HG02763 (cell line): ENCODE data around the gene RANBP17.
"Not testable (repeated sequence)": the region's sequence is repeated elsewhere in the genome, so short reads cannot be mapped to it uniquely, and the experiment has no call there.

Source experiments
- ATAC-seq: cut with Tn5 transposase; IDR thresholded peaks from one replicate; pipeline ENCODE4 v1.9.1; 2021; ENCODE audit warnings: mild to moderate bottlenecking, moderate library complexity; ENCODE audit not compliant: unreplicated experiment

Gene RANBP17

DNA sequence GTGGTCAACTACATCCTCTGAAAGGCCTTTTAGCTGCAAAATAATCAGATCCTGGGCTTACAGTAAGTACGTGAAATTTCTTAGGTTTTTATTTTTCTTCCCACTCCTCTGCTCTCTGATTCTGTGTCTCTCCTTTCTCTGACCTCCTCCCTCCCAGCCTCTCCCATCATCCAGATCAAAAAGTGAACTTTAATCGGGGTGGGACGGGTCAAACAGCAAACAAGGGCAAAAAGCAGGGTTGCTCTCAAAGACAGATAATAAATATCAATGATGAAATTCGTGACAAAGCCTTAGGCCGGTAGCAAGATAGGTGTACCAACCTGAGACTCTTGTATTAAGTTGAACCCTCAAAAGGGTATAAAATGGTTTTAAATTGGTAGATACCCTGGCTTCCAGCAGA, 76.1 kb downstream of the RANBP17 start:
- no peak for ATAC-seq

DNA sequence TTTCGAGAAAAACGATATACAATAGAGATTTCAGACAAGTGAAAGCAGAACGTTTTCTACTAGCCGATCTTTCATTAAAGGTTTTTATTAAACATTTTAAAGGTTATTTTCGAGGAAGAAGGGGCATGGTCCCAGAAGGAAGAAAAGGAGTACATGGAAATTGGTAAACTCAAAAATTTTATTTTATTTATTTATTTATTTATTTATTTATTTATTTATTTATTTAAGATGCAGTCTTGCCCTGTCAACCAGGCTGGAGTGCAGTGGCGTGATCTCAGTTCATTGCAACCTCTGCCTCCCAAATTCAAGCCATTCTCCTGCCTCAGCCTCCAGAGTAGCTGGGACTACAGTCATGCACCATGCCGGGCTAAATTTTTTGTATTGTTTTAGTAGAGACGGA, 77.4 kb downstream of the RANBP17 start:
- no peak for ATAC-seq

DNA sequence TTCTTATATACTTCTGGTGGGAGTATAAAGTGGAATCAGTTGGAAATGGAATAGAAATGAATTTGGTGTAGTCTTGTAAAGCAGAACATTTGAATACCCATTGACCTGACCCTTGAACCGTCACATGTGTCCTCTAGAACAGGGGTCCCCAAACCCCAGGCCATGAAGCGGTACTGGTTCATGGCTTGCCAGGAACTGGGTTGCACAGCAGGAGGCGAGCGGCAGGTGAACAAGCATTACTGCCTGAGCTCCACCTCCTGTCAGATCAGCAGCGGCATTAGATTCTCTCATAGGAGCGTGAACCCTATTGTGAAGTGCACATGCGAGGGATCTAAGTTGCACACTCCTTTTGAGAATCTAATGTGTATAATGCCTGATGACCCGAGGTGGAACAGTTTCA, 80.0 kb downstream of the RANBP17 start:
- ATAC-seq = no peak

DNA sequence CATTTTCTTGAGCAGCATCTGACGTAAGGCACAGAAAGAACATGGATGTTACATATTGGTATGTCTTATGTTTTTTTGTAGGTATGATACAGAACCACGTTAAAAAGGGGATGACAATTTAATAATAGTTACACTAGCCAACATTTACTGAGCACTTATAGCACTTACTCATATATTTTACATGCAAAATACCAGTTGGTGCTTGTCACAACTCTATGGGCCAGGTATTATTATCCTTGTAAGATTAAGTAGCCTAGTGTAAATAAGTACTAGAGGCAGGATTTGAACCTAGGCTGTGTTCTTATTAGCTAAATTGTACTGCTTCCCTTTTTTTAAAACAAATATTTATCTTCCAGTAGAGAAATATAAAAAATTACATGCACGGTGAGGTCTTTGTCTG, 83.5 kb downstream of the RANBP17 start:
- ATAC-seq = no peak

- no peak for ATAC-seq
These were observed 98.7 kb downstream of the RANBP17 start for GRCh38 chr5:170960567-170960966.

GRCh38 chr5:170963521-170963920, 101.7 kb downstream of the RANBP17 start:
- ATAC-seq = no peak

DNA sequence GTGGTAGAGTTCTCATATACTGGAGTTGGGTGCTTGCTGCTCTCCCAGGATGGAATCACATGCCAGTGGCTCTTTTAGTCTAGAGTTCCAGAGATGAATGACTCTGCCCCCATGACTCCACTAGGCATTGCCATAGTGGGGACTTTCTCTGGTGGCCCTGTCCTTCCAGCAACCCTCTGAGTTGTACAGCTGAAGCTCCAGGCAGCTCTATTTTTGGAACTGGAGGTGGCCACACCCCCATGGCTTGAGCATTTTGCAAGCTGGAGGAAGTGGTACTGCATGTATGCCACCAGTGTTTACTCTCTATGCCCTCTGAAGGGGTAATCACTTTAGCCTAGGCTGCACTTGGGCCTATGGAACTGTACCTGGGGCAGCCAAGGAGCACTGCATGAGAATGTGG, 112.6 kb downstream of the RANBP17 start:
- ATAC-seq = no peak

GRCh38 chr5:170980261-170980660, 118.4 kb downstream of the RANBP17 start:
- not testable (repeated sequence) for ATAC-seq

GRCh38 chr5:170985486-170985885, 123.7 kb downstream of the RANBP17 start:
- no peak for ATAC-seq

- ATAC-seq = no peak
These were observed 124.8 kb downstream of the RANBP17 start for GRCh38 chr5:170986598-170986997.

DNA sequence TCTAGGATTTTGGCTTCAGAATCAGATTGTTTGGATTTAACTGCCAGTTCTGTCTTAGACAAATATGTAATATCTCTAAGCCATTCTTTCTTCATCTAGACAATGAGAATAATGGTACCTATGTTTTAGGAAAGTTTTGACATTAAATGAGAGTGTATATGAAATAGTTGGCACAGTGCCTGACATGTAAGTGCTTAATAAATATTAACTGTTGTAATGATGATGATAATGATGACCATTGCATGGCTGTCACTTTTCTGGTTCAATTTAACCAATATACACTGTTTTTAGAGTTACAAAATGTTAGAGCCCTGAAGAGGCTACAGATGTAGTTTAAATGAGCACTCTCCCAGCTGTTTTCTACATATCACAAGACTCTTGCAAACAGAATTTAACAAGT, 131.7 kb downstream of the RANBP17 start:
- ATAC-seq = no peak

DNA sequence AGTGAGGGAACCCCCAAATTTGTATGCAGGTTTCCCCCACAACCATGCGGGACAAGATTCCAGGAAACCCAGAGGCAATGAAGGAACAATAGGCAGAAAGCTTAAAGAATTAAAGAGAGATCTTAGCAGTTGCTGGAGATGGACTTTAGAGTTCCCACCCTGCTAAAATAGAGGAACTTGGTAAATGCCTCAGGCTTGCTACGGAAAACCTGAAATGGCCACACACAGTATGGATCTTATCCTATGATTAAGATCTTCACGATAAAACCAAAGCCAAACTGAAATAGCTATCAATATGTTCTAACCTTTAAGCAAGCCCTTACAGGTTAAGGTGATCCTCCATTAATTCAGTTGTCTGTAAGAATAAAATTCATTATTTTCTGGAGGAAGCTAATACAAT, 148.3 kb downstream of the RANBP17 start:
- ATAC-seq = no peak

- no peak for ATAC-seq
These were observed 149.0 kb downstream of the RANBP17 start for GRCh38 chr5:171010816-171011215.

DNA sequence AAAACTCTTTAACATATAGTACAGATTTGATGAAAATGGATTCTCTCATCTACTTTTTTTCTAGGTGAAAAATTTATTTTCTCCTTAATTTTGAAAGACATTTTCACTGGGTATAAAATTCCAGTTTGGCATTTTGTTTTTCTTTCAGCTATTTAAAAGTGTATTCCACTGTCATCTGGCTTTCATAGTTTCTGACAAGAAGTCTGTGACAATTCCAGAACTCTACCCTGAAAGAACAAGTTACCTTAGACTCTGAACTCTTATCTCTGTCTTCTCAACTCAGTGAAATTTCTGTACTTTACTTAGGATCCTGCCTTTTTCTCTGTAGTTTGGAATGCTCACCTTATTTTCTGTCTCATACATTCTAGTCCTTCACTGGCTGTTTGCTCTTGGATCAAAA, 161.7 kb downstream of the RANBP17 start:
- no peak for ATAC-seq

GRCh38 chr5:171024084-171024483, 162.3 kb downstream of the RANBP17 start:
- no peak for ATAC-seq

- ATAC-seq = no peak
These were observed 167.6 kb downstream of the RANBP17 start for GRCh38 chr5:171029401-171029800.

- no peak for ATAC-seq
These were observed 170.2 kb downstream of the RANBP17 start for GRCh38 chr5:171031977-171032376.

DNA sequence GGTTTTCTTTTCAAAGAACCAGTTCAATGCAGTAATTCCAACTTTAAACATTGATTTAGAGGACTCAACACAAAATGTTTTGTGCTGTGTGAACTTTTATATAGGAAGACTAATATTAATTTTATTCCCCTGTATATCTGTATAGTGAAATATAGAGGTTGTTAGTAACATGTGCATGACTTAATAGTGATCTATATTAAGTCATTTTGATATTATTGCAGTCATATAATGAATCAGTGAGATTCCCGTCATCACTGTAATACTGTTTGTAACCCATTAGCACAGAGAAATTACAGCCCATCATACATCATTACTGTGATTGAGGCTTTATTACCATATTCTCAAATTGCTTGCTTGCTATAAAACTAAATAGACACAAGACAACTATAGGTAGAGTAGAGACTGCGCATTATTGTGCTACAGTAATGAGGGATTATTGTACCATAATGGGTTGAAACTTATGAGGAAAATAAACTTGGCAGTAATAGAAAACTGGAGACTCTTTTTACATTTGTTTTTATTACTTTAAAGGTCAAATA, 170.7 kb downstream of the RANBP17 start:
- no peak for ATAC-seq

- not testable (repeated sequence) for ATAC-seq
These were observed 180.1 kb downstream of the RANBP17 start for GRCh38 chr5:171041893-171042292.

GRCh38 chr5:171050916-171051315, 189.1 kb downstream of the RANBP17 start:
- ATAC-seq = no peak

GRCh38 chr5:171055875-171056454, 194.1 kb downstream of the RANBP17 start:
- no peak for ATAC-seq

- no peak for ATAC-seq
These were observed 205.8 kb downstream of the RANBP17 start for GRCh38 chr5:171067540-171068130.

- no peak for ATAC-seq
These were observed 212.9 kb downstream of the RANBP17 start for GRCh38 chr5:171074747-171075146.
